Stimulated activated CD8-positive, alpha-beta memory T cell treated with anti-CD3 and anti-CD28 coated beads, Interleukin-4, amount 100 ng/mL, for 1 hour (primary cell): ENCODE results near the gene HMX3.

Source experiments
- DNase-seq, 2 donors: peaks; one replicate each; pipeline ENCODE4 v3.0.0-alpha.2; 2020; ENCODE audit warnings: low read depth in 2 of 2, low spot score in 1 of 2

HMX3 gene

GRCh38 chr10:123134343-123134914 lies 1.3 kb upstream of the HMX3 start:
- no peak for DNase-seq

DNA sequence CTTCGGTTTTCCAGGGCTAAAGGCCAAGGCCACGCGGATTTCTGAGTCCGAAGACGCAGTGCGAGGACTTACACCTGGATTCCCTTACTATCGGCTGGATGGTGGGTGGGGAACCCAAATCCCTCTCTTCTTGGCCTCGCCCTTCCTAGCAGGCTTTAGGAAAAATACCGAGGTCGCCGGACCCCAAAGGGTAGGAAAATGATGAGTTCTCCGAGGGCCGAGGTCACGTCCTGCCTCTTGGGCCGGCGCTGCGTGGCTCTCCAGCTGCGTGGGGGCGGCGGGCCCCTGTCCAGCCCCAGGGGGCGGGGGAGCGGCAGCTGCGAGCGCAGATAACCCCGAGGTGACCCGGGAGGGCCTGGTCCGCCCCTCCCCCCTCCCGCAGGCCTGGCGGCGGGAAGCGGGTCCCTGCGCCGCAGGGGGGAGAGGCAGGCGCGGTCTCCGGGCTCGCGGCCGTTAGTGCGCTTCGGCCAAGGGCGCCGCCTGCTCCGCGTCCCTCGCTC lies 805 bp upstream of the HMX3 start:
- DNase-seq, result no peak

GRCh38 chr10:123136221-123136805 lies 543 bp downstream of the HMX3 start:
- no peak for DNase-seq

- DNase-seq, result no peak
These were observed 1.3 kb downstream of the HMX3 start for GRCh38 chr10:123136806-123137642.

DNA sequence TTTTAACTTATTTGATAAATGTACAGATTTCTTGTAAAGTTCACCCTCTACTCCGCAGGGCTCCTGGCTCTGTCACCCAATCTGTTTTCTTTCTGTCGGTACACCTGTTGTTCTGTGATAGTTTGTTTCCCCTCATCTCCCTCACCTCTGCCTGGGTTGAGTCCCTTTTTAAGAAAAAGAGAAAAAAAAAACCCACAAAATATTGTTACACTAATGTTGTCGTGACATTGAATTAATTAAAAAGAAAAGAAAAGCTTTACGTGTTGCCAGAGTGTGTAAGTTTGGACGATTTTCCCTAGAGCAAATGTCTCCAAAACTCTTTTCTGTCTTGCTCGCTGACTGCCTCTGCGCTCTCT lies 3.4 kb downstream of the HMX3 start:
- DNase-seq, result no peak

DNA sequence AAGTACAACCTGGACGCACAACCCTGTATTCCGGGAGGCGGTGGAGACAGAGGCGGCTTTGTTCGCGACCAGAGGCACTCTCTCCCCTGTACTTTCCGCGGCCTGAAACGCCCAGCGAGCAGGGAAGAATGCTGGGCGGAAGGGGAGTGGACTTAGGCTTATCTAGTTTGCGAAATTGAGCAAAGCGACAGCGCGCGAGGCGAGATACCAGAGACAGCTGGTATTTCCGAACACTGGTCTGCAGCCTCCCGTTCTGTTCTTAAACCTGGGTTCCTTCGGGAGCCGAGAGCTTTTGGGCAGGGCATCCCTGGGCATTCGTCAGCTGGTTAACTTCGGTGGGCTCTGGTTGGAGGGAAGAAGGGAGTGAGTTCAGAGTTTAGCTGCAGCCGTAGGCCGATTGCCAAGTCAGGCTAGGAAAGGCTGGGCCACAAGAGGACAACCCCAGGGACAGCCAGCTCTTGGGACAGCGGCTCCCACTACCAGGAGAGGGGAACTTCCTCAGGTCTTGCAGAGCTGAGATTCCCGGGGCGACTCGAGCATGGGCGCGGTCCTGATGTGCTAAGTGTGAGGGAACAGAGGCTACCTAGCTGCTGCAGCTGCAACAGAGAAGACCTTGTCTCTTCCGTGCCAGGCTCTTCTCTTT lies 3.9 kb downstream of the HMX3 start:
- DNase-seq, result no peak

- no peak for DNase-seq
These were observed 4.6 kb downstream of the HMX3 start for GRCh38 chr10:123140164-123140982.

- no peak for DNase-seq
These were observed 5.2 kb downstream of the HMX3 start for GRCh38 chr10:123140983-123141390.

GRCh38 chr10:123141791-123142700 lies 6.3 kb downstream of the HMX3 start:
- no peak for DNase-seq

DNA sequence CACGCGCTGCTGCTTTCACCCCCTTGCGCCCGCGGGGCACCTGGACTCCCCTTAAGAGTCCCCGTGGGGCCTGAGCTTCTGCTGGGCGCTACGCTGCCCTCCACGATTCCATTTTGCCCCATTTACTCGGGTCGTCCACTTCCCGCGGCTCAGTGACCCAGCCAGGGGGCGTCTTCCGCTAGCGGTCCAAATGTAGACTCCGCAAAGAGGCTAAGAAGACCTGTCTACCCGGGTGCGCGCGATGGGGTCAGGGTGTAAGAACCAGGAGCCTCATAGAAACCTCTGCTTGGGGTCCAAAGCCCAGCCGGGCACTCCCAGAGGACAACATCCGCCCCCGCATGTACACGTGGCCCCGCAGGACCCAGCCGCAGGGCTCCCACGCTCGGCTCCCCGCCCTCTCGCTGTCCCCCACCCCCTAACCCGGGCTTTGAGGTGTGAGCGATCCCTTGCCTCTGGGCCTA lies 7.0 kb downstream of the HMX3 start:
- DNase-seq, result no peak

DNA sequence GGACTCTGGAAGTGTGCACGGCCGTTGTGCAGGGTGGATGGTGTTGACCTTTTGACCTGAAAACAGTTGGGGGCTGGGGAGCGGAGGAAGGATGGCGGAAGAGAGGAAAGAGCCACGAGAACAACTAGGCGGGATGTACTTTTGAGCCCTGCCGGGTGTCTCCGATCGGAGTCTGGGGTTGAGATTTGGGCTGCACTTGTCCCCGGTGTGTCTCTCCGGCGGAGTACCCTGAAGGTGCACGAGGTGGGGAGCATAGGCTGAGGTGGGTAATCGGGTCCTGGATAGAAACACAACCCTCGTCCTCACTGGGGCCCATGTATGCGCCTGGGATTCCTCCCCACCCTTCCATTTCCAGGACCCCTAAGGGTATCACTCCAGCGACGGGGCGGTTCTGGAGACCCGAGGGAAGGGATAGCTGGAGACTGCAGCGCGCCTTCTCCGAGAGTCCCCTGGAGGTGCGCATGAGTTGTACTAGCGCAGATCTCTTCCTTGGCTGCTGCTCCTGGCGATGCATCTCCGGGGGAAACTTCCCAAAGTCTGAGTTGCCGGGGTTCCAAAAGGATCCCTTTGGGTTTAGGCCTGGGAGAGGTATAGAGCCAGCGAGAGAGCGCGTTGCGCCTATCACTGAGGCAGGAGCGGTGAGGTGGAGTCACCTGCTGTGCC lies 7.5 kb downstream of the HMX3 start:
- DNase-seq, result no peak

GRCh38 chr10:123143825-123144168 lies 8.0 kb downstream of the HMX3 start:
- no peak for DNase-seq

DNA sequence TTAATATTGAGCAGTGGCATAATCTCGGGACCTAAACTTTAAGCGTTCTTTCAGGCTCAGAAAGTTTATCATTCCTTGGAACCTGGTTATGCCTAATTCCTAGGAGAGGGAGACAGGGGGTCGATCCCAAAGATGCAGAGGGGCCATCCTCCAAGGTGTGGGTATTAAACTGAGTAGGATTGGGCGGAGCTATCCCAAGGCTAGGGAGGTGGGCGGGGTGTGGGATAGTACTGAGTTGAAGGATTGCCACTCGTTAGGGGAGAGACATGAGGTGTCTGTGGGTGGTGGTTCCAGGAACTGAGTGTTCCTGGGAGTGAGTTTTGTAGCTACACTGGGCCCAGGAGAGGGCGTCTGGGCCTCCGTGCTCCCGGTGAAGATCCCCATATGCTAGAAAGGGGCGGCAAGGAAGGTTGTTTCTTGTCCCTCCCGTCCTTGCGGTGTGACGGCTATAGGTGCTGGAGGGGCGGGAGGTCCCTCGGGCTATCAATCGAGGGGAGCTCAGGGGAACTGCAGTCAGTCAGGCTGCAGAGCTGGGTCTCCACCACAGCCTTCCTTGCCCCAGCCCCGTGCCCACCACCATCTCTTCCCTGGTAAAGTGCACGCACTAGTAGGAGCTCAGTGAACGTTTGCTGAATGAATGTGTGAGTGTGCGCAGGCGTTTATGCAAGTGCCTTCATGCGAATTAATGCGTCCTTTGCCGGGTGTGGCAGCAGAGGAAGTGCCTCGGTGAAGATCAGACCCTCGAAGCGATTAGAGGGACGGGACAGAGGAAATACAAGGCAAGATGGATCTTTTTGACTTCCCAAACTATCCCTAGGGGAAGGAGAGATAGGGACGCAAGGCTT lies 9.1 kb downstream of the HMX3 start:
- no peak for DNase-seq

GRCh38 chr10:123145542-123146012 lies 9.8 kb downstream of the HMX3 start:
- no peak for DNase-seq

- no peak for DNase-seq
These were observed 10.5 kb downstream of the HMX3 start for GRCh38 chr10:123146013-123146893.

DNA sequence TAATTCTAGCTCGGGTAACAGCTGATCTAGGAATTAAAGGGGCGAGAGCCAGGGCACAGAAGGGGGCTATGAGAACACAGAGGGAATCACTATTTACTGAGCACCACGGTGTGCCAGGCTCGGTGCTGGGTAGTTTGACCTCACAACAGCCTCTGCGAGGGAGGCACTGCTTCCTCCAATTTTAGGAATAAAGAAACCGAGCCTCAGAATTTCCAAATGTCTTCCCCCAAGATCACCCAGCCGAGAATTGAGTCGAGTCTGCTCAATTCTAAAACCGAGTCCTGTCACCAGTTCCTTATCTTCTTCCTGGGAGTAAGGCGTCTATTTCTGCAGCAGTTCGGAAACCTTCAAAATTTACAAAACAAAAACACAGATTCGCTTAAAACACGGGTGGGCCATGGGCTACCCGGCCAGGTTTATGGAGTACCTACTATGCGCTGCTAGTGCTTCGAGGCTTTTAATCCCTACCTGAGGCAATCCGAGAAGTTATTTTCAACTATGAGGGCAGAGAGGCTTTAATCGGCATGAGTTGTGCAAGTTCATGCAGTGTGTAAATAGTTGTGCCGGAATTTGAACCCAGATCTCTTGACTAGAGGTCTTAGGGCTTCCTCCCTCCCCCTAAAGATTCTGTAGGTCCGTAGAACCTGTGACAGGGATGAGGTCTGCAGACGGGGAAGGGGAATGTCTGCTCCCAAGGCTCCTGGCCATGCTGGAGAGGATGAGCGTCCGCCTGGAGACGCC lies 11.3 kb downstream of the HMX3 start:
- no peak for DNase-seq
